Erythroblast (primary cell): ENCODE results near the gene EXT2.

Source experiments
- GATA1 ChIP-seq: IDR thresholded peaks from 2 replicates; pipeline ENCODE4 v1.6.1; 2011; ENCODE audit warnings: low read depth, mild to moderate bottlenecking, control low read depth, low read length, moderate library complexity
- POLR2A ChIP-seq: IDR thresholded peaks from 2 replicates; pipeline ENCODE4 v1.6.1; 2011; ENCODE audit warnings: mild to moderate bottlenecking, low read length

- TF ChIP-seq POLR2A (peak; percentile 46), GATA1 (no peak)
Observed at GRCh38 chr11:44095506-44096359, at the start of gene EXT2.
